ENCODE data around the gene ESAM. TPM values are rescaled to one million over a fixed set of nuclear protein-coding genes. Genes with fewer than 3 reads are reported as not detected.

Gene ESAM
- total RNA-seq, 3 donors from 2014 or later (not counting 1 experiment from before 2014, with no cell fraction given) = 1.2 to 2.2 (median 1.5) TPM

- H3K27me3 Mint-ChIP-seq (ENCODE audit: low read depth in 2 of 2) = peaks cover 38 to 40% of the 10 kb centered on the region in 2 donors
- WGBS (ENCODE audit: insufficient coverage) = 91% methylated on average over 6 of the region's 6 CpGs
- no peaks in the 10 kb centered on the region for H3K9me3 Mint-ChIP-seq
- intact Hi-C loops (cut with micrococcal nuclease) = no loop called here
- ATAC-seq (no peak), DNase-seq (no peak)
- no peak overlapping the region for H3K27ac Mint-ChIP-seq
- no peak overlapping the region for H3K4me3 Mint-ChIP-seq
- peaks cover 18% of the 10 kb centered on the region for H3K27me3 ChIP-seq (ENCODE audit: control insufficient read depth, insufficient read depth, low read length)
- H3K4me1 Mint-ChIP-seq = peaks cover 8 to 14% of the 10 kb centered on the region in 2 donors
- H3K36me3 Mint-ChIP-seq = no peaks in the 10 kb centered on the region
- H3K4me3 ChIP-seq (ENCODE audit: low read length) = no peak overlapping the region
- TF ChIP-seq CTCF (IDR thresholded peaks at IDR 0.05) = no peak
- H3K4me1 ChIP-seq (ENCODE audit: control insufficient read depth, insufficient read depth, low read length) = peaks cover 26% of the 10 kb centered on the region
- H3K27ac ChIP-seq (ENCODE audit: low read length) = no peak overlapping the region
- H3K9me3 ChIP-seq (ENCODE audit: control insufficient read depth, insufficient read depth, low read length) = no peaks in the 10 kb centered on the region
- no peaks in the 10 kb centered on the region for H3K36me3 ChIP-seq (ENCODE audit: control insufficient read depth, insufficient read depth, low read length)
These were observed 7.4 kb downstream of the ESAM start for GRCh38 chr11:124754710-124755109.

GRCh38 chr11:124754309-124754708 is 7.8 kb downstream of the ESAM start:
- no peaks in the 10 kb centered on the region for H3K36me3 Mint-ChIP-seq
- ATAC-seq (no peak), DNase-seq (no peak)
- intact Hi-C loops (cut with micrococcal nuclease) = no loop called here
- TF ChIP-seq CTCF (IDR thresholded peaks at IDR 0.05) = no peak
- no peak overlapping the region for H3K4me3 Mint-ChIP-seq
- Histone ChIP-seq H3K4me1 (ENCODE audit: control insufficient read depth, insufficient read depth, low read length) (peaks cover 21% of the 10 kb centered on the region), H3K36me3 (ENCODE audit: control insufficient read depth, insufficient read depth, low read length) (no peaks in the 10 kb centered on the region), H3K27ac (ENCODE audit: low read length) (no peak overlapping the region), H3K4me3 (ENCODE audit: low read length) (no peak overlapping the region), H3K27me3 (ENCODE audit: control insufficient read depth, insufficient read depth, low read length) (peaks cover 14% of the 10 kb centered on the region), H3K9me3 (ENCODE audit: control insufficient read depth, insufficient read depth, low read length) (no peaks in the 10 kb centered on the region)
- H3K27ac Mint-ChIP-seq = no peak overlapping the region
- no peaks in the 10 kb centered on the region for H3K9me3 Mint-ChIP-seq
- H3K4me1 Mint-ChIP-seq = peaks cover 7 to 10% of the 10 kb centered on the region in 2 donors
- H3K27me3 Mint-ChIP-seq (ENCODE audit: low read depth in 2 of 2) = peaks cover 37 to 40% of the 10 kb centered on the region in 2 donors
- 81% methylated on average over 4 of the region's 4 CpGs for WGBS (ENCODE audit: insufficient coverage)

GRCh38 chr11:124753624-124754023 is 8.5 kb downstream of the ESAM start:
- no peak for TF ChIP-seq CTCF (IDR thresholded peaks at IDR 0.05)
- Mint-ChIP-seq H3K36me3 (no peaks in the 10 kb centered on the region), H3K4me3 (no peak overlapping the region), H3K4me1 (peaks cover 6% of the 10 kb centered on the region in 2 donors), H3K27ac (no peak overlapping the region), H3K27me3 (ENCODE audit: low read depth in 2 of 2) (peaks cover 34 to 37% of the 10 kb centered on the region in 2 donors), H3K9me3 (no peaks in the 10 kb centered on the region)
- intact Hi-C loops (cut with micrococcal nuclease) = no loop called here
- Histone ChIP-seq H3K4me1 (ENCODE audit: control insufficient read depth, insufficient read depth, low read length) (peaks cover 19% of the 10 kb centered on the region), H3K9me3 (ENCODE audit: control insufficient read depth, insufficient read depth, low read length) (no peaks in the 10 kb centered on the region), H3K4me3 (ENCODE audit: low read length) (no peak overlapping the region), H3K27ac (ENCODE audit: low read length) (no peak overlapping the region), H3K36me3 (ENCODE audit: control insufficient read depth, insufficient read depth, low read length) (no peaks in the 10 kb centered on the region), H3K27me3 (ENCODE audit: control insufficient read depth, insufficient read depth, low read length) (peaks cover 8% of the 10 kb centered on the region)
- no peak for ATAC-seq
- no peak for DNase-seq
- 87% methylated on average over 7 of the region's 7 CpGs for WGBS (ENCODE audit: insufficient coverage)

- Mint-ChIP-seq H3K9me3 (no peaks in the 10 kb centered on the region), H3K4me3 (no peak overlapping the region), H3K36me3 (no peaks in the 10 kb centered on the region), H3K27me3 (ENCODE audit: low read depth in 2 of 2) (peaks cover 30 to 36% of the 10 kb centered on the region in 2 donors), H3K27ac (no peak overlapping the region), H3K4me1 (peaks cover 2% of the 10 kb centered on the region in 2 donors)
- TF ChIP-seq CTCF (IDR thresholded peaks at IDR 0.05) = no peak
- Histone ChIP-seq H3K4me3 (ENCODE audit: low read length) (no peak overlapping the region), H3K27me3 (ENCODE audit: control insufficient read depth, insufficient read depth, low read length) (peaks cover 4% of the 10 kb centered on the region), H3K9me3 (ENCODE audit: control insufficient read depth, insufficient read depth, low read length) (no peaks in the 10 kb centered on the region), H3K36me3 (ENCODE audit: control insufficient read depth, insufficient read depth, low read length) (no peaks in the 10 kb centered on the region), H3K27ac (ENCODE audit: low read length) (no peak overlapping the region), H3K4me1 (ENCODE audit: control insufficient read depth, insufficient read depth, low read length) (peaks cover 17% of the 10 kb centered on the region)
- DNase-seq = no peak
- intact Hi-C loops (cut with micrococcal nuclease) = no loop called here
- ATAC-seq = no peak
These were observed 8.9 kb downstream of the ESAM start for GRCh38 chr11:124753205-124753604.
